ENCODE data around the gene PIGU.

- TF ChIP-seq SMAD1 (IDR thresholded peaks at IDR 0.05; ENCODE audit: low read depth, low read length, partially characterized antibody) (no peak), POLR2AphosphoS5 (IDR thresholded peaks at IDR 0.05; ENCODE audit: control insufficient read depth, insufficient read depth, low read depth, low read length) (no peak), CTCF (IDR thresholded peaks at IDR 0.05 in 2 of 3, conservative IDR thresholded peaks at IDR 0.05 in 1 of 3; ENCODE audit: insufficient read depth in 2 of 3, low read depth in 1 of 3, low read length in 3 of 3) (no peak), KLF1 (tag; IDR thresholded peaks at IDR 0.05) (no peak), CREB1 (IDR thresholded peaks at IDR 0.05) (no peak), CREB1 (CRISPR knock-in tag; IDR thresholded peaks at IDR 0.05) (no peak)
Observed at GRCh38 chr20:34549291-34549928, 127.5 kb downstream of the PIGU start.

All from K562 (cell line).